Liver (tissue), 3 donors: ENCODE results near the gene DPP4.

Source experiments
- CTCF ChIP-seq: fragments of 150-350 bp; IDR thresholded peaks from 2 replicates; pipeline ENCODE4 v1.5.1; 2017; ENCODE audit warnings: improper control_type of control experiment, low read depth, low read length; ENCODE audit not compliant: missing input control
- GABPA ChIP-seq, 2 donors: IDR thresholded peaks in 1 of 2; conservative IDR thresholded peaks in 1 of 2; 2 replicates each; pipeline ENCODE4 v1.6.1; 2016; ENCODE audit warnings: antibody characterized with exemption in 2 of 2, mild to moderate bottlenecking in 1 of 2, moderate library complexity in 1 of 2
- JUND ChIP-seq, 2 donors: IDR thresholded peaks; 2 replicates each; pipeline ENCODE4 v1.6.1; 2016; ENCODE audit warnings: antibody characterized with exemption in 2 of 2
- MAX ChIP-seq: IDR thresholded peaks from 2 replicates; pipeline ENCODE4 v1.6.1; 2016; ENCODE audit warnings: antibody characterized with exemption
- NR2F2 ChIP-seq: IDR thresholded peaks from 2 replicates; pipeline ENCODE4 v1.6.1; 2016; ENCODE audit warnings: antibody characterized with exemption
- RAD21 ChIP-seq, 2 donors: IDR thresholded peaks; 2 replicates each; pipeline ENCODE4 v1.6.1; 2016; ENCODE audit warnings: antibody characterized with exemption in 2 of 2, mild to moderate bottlenecking in 2 of 2
- SP1 ChIP-seq: IDR thresholded peaks from 2 replicates; pipeline ENCODE4 v1.6.1; 2018; ENCODE audit warnings: antibody characterized with exemption, mild to moderate bottlenecking
- TAF1 ChIP-seq: conservative IDR thresholded peaks from 2 replicates; pipeline ENCODE4 v1.6.1; 2016; ENCODE audit warnings: antibody characterized with exemption, mild to moderate bottlenecking
- YY1 ChIP-seq: IDR thresholded peaks from 2 replicates; pipeline ENCODE4 v1.6.1; 2016; ENCODE audit warnings: antibody characterized with exemption, mild to moderate bottlenecking
- ZBTB33 ChIP-seq: IDR thresholded peaks from 2 replicates; pipeline ENCODE4 v1.6.1; 2016; ENCODE audit warnings: antibody characterized with exemption
- TF ChIP-seq, protein P1 (sequence below): IDR thresholded peaks from 2 replicates; pipeline ENCODE4 v1.6.1; 2016; ENCODE audit warnings: antibody characterized with exemption, mild to moderate bottlenecking
- donor health status: healthy.
- donor health status: healthy.

DNA sequence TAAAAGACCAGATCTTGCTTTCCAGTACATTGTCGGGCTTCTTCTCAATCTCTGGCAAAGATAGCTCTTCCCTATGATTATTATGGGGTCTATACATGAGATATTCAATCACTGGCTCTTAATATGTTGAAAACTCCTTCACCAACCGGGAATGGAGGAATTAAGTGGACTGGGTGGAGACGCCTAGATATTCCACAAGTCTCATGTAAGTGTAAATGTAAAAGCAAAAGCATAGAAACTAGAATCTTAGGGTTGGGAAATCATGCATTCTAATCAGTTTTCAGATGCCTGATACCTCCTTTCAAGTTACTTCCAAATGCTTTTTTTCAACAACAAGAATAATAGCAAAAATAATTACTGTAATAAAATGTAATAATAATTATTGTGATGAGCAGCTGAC is 38.0 kb downstream of the DPP4 start:
- TF ChIP-seq, protein P1, sequence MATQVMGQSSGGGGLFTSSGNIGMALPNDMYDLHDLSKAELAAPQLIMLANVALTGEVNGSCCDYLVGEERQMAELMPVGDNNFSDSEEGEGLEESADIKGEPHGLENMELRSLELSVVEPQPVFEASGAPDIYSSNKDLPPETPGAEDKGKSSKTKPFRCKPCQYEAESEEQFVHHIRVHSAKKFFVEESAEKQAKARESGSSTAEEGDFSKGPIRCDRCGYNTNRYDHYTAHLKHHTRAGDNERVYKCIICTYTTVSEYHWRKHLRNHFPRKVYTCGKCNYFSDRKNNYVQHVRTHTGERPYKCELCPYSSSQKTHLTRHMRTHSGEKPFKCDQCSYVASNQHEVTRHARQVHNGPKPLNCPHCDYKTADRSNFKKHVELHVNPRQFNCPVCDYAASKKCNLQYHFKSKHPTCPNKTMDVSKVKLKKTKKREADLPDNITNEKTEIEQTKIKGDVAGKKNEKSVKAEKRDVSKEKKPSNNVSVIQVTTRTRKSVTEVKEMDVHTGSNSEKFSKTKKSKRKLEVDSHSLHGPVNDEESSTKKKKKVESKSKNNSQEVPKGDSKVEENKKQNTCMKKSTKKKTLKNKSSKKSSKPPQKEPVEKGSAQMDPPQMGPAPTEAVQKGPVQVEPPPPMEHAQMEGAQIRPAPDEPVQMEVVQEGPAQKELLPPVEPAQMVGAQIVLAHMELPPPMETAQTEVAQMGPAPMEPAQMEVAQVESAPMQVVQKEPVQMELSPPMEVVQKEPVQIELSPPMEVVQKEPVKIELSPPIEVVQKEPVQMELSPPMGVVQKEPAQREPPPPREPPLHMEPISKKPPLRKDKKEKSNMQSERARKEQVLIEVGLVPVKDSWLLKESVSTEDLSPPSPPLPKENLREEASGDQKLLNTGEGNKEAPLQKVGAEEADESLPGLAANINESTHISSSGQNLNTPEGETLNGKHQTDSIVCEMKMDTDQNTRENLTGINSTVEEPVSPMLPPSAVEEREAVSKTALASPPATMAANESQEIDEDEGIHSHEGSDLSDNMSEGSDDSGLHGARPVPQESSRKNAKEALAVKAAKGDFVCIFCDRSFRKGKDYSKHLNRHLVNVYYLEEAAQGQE = no peak
- no peak for TF ChIP-seq TAF1
- TF ChIP-seq CTCF = no peak
- TF ChIP-seq SP1 = no peak
- TF ChIP-seq JUND (IDR thresholded peaks at IDR 0.05) = no peak
- TF ChIP-seq YY1 = no peak
- TF ChIP-seq RAD21 (IDR thresholded peaks at IDR 0.05) = no peak
- no peak for TF ChIP-seq GABPA (IDR thresholded peaks at IDR 0.05 in 1 of 2, conservative IDR thresholded peaks at IDR 0.05 in 1 of 2)
- no peak for TF ChIP-seq ZBTB33
- no peak for TF ChIP-seq MAX
- TF ChIP-seq NR2F2 = no peak
